Measurements from ENCODE around the gene OR51F2. TPM values are rescaled to one million over a fixed set of nuclear protein-coding genes. Genes with fewer than 3 reads are reported as not detected.
"Not testable (repeated sequence)": the region's sequence is repeated elsewhere in the genome, so short reads cannot be mapped to it uniquely, and the experiment has no call there.

OR51F2 gene
- polyA plus RNA-seq (2011; rRNA removed) (not detected in 2 replicates), polyA minus RNA-seq (2011; rRNA and poly(A)+ RNA removed) (not detected in 2 replicates)

- POLR2A ChIA-PET: no interaction called here
- no peak within 1 kb of the TSS for H3K4me3 ChIP-seq (ENCODE audit: low read depth, low read length)
Measured at GRCh38 chr11:4821021-4821420, at the start of gene OR51F2. Gene OR51F2 (plus strand): TSS chr11:4821321. CDS start chr11:4821422, 101 bp downstream.

GRCh38 chr11:4782454-4782853 is 38.7 kb upstream of the OR51F2 start:
- Histone ChIP-seq H3K36me3 (ENCODE audit: control insufficient read depth, insufficient read depth, low read length) (no peaks in the 10 kb centered on the region), H3K4me3 (ENCODE audit: low read depth, low read length) (no peak overlapping the region), H3K27me3 (ENCODE audit: control insufficient read depth, insufficient read depth, low read length) (no peaks in the 10 kb centered on the region)
- ChIA-PET CTCF (no interaction called here), POLR2A (no interaction called here)
- DNase-seq (ENCODE audit: low read depth): no peak
- TF ChIP-seq CTCF (IDR thresholded peaks at IDR 0.05; ENCODE audit: insufficient read depth, low read depth, low read length): no peak

More at GRCh38 chr11:4821021-4821420, at the start of gene OR51F2:
- no peak for TF ChIP-seq CTCF (IDR thresholded peaks at IDR 0.05; ENCODE audit: insufficient read depth, low read depth, low read length)
- CTCF ChIA-PET: no interaction called here
- no peaks in the 10 kb centered on the region for H3K27me3 ChIP-seq (ENCODE audit: control insufficient read depth, insufficient read depth, low read length)
- no peaks in the 10 kb centered on the region for H3K36me3 ChIP-seq (ENCODE audit: control insufficient read depth, insufficient read depth, low read length)
- DNase-seq (ENCODE audit: low read depth): no peak

- ChIA-PET POLR2A (no interaction called here), CTCF (no interaction called here)
- TF ChIP-seq CTCF (IDR thresholded peaks at IDR 0.05; ENCODE audit: insufficient read depth, low read depth, low read length): no peak
- DNase-seq (ENCODE audit: low read depth): no peak
- Histone ChIP-seq H3K4me3 (ENCODE audit: low read depth, low read length) (no peak overlapping the region), H3K27me3 (ENCODE audit: control insufficient read depth, insufficient read depth, low read length) (no peaks in the 10 kb centered on the region), H3K36me3 (ENCODE audit: control insufficient read depth, insufficient read depth, low read length) (no peaks in the 10 kb centered on the region)
Measured at GRCh38 chr11:4797206-4797605, 23.9 kb upstream of the OR51F2 start.

- no peak for DNase-seq (ENCODE audit: low read depth)
- no peaks in the 10 kb centered on the region for H3K27me3 ChIP-seq (ENCODE audit: control insufficient read depth, insufficient read depth, low read length)
- H3K36me3 ChIP-seq (ENCODE audit: control insufficient read depth, insufficient read depth, low read length): no peaks in the 10 kb centered on the region
- no peak overlapping the region for H3K4me3 ChIP-seq (ENCODE audit: low read depth, low read length)
- POLR2A ChIA-PET: no interaction called here
- TF ChIP-seq CTCF (IDR thresholded peaks at IDR 0.05; ENCODE audit: insufficient read depth, low read depth, low read length): no peak
- CTCF ChIA-PET: interaction anchor here (1.7 kb wide), 1 partner anchor 162 kb away, joined by 4 read pairs; the partner anchor contains the start of gene OR51D1
Measured at GRCh38 chr11:4798427-4799183, 22.5 kb upstream of the OR51F2 start.

GRCh38 chr11:4801316-4801715 is 19.8 kb upstream of the OR51F2 start:
- DNase-seq (ENCODE audit: low read depth); H3K36me3 ChIP-seq (ENCODE audit: control insufficient read depth, insufficient read depth, low read length); CTCF ChIA-PET; H3K27me3 ChIP-seq (ENCODE audit: control insufficient read depth, insufficient read depth, low read length); H3K4me3 ChIP-seq (ENCODE audit: low read depth, low read length): not testable (repeated sequence)
- POLR2A ChIA-PET: interaction anchor here (0.6 kb wide), 1 partner anchor 170 kb away, joined by 4 read pairs; no protein-coding TSS in a partner anchor

GRCh38 chr11:4804280-4804679 is 16.8 kb upstream of the OR51F2 start, which contains the start of gene OR52R1:
Gene OR52R1 (minus strand): TSS chr11:4804380. CDS start chr11:4804380, 0 bp downstream.
- H3K4me3 ChIP-seq (ENCODE audit: low read depth, low read length): no peak within 1 kb of the TSS
- POLR2A ChIA-PET: no interaction called here
- CTCF ChIA-PET: no interaction called here
- no peaks in the 10 kb centered on the region for H3K27me3 ChIP-seq (ENCODE audit: control insufficient read depth, insufficient read depth, low read length)
- TF ChIP-seq CTCF (IDR thresholded peaks at IDR 0.05; ENCODE audit: insufficient read depth, low read depth, low read length): no peak
- no peak for DNase-seq (ENCODE audit: low read depth)
- H3K36me3 ChIP-seq (ENCODE audit: control insufficient read depth, insufficient read depth, low read length): no peaks in the 10 kb centered on the region
